Hematopoietic multipotent progenitor cell treated with erythropoietin and hydrocortisone succinate and interleukin-3 and kit ligand, for 17 days (in vitro differentiated cells): ENCODE measurements around the gene SHROOM2.

Experiments used
- DNase-seq: peaks from one replicate; pipeline ENCODE4 v3.0.0-alpha.2; 2015; ENCODE audit warnings: low spot score

The SHROOM2 gene

DNA sequence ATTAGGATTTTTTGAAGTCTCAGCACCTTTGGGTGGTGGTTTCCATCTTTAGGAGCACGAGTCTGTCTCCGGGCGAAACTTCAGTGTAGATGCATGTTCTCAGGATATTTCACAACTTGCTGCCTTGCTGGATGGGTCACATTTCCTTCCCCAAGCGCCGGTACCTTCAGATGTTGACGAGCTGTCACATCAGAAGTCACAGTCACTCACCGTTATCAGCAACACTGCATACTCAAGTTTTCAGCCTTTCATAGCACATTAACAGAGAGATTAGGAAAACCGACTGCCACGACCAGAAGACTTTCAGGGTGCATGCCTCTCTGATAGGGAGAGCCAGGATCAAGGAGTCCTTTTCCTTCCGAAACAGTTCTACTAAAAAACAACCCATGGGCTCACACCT is 77.8 kb downstream of the SHROOM2 start:
- peak; percentile 5 for DNase-seq

DNA sequence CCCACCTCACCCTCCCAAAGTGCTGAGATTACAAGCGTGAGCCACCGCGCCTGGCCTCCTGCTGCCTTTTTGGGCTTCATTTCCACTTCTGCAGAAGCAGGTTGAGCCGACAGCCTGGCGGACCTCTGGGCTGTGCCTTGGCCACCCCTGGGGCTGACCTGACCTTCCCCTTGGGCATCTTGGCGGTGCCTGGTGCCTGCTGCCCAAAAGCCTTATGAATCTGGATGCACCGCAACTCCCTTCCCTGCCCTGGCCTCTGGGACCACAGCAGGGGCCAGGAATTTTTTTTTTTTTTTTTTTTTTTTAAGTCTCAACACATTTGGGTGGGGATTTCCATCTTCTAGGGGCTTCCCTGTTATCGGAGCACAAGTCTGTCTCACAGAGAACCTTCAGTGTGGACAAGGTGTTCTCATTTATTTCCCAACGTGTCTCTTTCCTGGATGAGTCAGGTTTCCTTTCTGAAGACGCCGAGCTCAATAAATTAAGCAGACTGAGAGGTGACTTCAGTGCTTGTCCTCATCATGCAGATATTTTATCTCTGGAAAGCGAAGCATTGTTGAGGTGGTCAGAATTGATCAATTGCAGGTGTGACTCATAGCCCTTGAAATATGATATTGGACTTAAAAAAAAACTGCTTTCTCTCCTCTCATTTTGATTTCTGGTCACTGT is 79.7 kb downstream of the SHROOM2 start:
- DNase-seq = no peak

DNA sequence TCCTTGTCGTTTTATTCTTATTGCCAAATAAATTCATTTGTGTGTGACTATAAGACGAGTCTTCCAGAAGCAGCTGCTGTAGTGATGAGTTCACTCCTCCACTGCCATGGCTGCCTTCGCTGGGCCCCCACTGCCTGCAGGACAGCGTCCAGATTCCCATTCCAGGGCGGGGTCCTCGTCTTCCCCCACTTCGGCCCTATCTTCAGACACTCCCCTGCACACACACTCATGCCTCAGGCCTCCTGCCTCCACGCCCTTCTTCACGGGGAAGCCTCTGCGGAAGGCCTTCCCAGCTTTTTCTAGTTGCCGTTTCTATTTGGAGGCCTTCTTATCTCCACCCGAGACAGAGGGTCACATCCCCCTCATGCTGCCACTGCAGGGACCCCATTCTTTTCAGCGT is 80.4 kb downstream of the SHROOM2 start:
- DNase-seq = no peak

DNA sequence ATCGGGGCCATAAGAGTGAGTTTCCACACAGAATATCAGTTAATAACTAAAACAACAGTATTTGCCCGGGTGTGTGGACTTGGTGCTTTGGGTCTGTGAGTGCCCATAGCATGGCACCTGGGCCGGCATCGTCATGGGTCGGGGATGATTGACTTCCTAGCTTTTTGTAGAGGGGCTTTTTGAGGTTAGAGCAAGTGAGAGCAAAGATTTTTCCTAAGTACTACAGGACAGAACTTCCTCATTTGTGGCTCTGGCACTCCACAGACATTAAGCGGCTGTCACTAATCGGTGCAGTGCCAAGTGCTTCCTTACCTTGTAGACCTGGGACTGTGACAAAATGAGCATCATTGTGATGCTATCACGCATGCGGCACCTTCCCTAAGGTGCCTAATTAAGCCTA is 81.0 kb downstream of the SHROOM2 start:
- no peak for DNase-seq

DNA sequence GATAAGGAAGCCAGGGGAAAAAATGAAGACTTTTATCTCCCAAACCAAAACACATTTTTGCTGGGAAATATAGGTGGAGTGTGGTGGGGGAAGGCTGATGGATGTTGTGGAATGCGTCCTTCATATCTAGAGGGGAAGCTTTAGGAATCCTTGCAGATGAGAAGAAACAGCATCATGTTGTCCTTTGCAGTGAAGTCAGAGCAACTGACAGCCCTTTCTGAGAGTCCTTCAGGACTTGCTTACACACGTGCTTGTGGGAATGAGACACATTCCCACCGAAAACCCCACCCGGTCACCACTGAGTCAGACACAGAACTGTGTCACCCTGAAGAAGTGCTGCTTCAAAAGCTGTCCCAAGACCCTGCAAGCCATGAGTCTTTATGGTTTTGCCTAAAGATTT is 81.5 kb downstream of the SHROOM2 start:
- no peak for DNase-seq

DNA sequence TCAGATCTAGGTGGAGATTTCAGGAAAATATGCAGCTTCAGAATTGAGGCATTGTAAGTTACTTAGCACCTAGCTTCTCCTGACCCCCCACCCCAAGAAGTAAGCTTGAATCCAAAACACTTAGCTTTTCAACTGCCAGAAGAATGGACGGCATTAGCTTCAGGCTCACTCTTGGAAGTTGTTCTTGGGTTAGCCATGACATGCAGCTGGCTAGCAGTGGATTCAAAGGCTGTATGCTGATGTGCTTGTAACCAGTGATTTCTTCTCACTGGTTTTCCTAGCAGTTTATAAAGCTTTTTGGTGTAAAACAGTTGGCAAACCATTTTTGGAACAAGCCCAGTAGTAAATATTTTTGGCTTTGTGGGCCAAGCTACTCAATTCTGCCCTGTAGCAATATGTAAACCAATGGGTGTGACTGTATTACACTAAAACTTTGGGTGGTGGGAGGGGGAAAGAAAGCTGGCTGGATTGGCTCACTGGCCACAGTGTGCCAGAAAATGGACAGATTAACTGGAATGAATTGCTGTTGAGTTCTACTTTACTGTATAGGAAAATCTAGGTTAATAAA is 85.6 kb downstream of the SHROOM2 start:
- DNase-seq = no peak

DNA sequence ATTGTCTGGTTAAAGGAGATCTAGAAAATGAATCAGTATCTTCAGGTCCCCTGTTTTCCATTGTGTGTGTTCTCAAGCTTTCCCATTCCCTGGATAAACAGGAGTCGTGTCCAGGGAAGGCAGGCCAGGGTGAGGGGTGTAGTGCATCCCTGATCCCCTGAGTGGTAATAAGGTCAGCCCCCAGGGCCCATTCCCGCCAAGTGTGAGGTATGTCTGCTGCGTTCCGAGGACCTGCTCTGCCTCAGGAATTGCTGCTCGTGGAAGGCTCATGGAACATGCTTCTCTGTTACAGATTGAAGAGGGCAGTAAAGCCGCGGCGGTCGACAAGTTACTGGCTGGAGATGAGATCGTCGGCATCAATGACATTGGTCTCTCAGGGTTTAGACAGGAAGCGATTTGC is 87.1 kb downstream of the SHROOM2 start:
- no peak for DNase-seq

DNA sequence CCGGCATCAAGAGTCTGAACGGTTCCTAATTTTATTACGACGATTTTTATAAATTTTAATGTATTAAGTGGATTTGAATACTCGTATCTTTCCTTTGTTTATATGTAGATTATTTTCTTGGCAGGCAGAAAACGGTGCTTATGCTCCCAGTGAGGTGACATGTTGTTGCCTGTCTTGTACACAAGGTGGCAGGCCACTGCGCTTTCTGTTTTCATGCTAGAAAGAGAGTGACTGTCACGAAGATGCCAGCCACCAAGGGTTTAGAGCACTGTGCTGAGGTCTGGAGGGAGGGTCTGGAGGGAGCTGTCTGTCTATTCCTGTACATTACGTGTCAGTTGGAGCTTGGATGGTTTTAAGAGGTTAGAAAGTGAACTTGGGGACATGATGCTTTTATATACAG is 87.7 kb downstream of the SHROOM2 start:
- DNase-seq = peak; percentile 30

DNA sequence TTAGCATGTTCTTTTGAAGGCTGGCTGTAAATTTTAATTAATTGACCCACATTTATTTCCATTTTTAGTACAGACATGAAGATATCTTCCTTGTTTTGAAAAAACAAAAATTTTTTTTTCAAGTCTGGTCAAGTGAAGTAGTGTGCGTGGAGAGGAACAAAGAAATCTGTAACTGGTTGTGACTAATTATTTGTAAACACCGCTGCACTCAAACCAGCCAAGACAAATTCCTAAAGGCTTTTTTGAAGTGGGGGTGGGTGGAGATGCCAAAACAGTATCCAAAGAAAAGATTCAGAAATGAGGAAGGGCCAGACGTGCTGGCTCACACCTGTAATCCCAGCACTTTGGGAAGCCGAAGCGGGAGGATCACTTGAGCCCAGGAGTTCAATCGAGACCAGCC is 88.3 kb downstream of the SHROOM2 start:
- DNase-seq = no peak

DNA sequence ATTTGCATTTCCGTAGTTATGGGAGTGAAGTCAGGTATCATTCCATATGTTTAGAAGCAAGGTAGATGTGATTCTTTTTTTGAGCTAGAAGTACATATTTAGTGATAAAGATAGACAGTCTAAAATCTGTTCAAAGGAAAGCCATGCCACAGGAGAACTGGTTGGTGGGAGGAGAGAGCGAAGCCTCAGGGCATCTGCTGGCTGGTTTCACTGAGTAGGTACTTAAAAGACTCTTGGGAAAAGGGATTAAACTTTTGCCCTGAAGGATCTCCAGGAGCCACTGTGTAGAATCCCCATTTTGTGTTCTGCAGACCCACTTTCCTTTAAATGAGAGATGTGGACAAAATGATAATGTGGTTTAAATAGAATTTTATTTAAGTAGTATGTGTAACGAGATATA is 89.6 kb downstream of the SHROOM2 start:
- DNase-seq = no peak

DNA sequence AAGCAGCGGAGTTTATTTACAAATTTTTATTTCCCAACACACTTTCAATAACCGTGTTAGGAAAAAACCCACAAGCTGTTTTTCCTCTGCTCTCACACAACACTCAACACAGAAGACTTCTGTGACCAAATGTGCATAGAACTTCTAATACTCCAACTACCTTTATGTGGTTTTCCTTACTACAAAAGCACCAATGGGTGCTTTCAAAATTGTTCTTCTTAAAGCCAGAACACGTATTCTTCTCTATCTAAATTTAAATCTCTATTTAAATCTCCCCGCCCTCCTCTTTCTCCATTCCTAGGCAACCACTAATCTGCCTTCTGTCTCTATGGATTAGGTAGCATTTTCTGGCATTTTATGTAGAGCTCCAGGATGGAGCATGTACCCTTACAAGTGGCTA is 90.0 kb downstream of the SHROOM2 start:
- DNase-seq = no peak

DNA sequence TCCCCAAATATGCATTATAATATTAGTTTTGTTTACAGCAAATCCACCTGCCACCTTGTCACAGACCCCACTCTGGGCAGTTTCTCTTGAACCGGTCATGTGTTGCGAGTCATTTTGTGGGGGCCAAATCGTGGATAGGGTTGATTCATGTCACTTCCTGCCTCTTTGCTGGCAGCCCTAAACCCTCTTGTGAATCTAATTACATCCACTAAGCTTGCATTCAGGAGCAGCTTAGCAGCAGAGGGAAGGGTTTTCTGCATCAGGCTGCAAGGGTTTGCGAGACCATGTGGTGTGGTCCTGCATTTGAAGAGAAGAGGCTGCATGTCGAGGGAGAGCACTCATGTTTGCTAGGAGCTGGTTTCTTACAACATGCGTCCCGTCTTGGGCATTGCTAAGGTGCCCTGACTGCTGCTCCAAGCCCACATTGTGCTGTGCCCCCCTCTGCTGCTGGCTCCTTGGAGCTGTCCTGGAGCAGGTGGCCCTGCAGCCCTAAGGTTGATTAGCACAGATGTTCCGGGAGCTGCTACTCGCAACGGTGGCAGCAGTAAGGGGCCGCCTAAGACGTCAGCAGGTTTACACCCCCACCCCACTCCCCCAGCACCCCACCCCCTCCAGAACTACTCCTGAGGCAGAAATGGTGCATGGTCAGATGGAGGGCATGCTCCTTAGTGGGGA is 92.1 kb downstream of the SHROOM2 start:
- no peak for DNase-seq

DNA sequence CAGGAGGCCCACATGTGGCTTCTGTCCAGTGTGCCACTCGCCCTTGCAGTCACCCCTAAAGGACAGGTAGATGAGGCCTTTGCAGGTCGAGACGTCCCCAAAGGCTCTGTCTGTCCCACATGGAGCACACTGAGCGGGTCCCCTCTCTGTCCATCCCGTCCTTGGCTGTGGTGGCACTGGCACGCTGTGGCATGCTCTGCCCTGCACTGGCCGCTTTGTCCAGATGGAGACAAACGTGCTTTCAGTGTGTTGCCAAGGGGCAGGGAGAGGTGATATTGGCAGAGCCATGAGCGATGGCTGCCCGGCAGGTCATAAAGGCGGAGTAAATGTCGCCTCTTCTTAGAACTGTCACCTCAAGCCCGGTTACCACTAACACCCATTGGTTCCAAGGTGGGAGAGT is 94.0 kb downstream of the SHROOM2 start:
- DNase-seq = no peak

DNA sequence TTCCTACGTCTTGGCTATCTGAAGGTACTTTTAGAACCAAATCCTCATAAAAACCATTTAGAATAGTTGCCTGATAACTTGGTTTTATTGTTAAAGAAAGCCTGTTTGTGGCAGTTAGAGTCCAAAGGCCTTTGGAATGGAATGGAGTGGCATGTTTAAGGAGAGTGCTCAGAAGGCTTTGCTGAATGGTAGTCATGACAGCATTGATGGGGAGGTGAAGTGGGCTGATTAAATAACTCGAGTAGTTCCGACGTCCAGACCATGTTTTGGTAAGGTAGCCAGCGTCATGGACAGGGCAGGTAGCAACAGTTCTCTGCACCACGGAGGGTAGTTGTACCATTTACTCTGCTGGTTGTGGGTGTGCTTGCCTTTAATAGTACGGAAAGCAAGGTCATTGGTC is 94.6 kb downstream of the SHROOM2 start:
- DNase-seq = no peak

DNA sequence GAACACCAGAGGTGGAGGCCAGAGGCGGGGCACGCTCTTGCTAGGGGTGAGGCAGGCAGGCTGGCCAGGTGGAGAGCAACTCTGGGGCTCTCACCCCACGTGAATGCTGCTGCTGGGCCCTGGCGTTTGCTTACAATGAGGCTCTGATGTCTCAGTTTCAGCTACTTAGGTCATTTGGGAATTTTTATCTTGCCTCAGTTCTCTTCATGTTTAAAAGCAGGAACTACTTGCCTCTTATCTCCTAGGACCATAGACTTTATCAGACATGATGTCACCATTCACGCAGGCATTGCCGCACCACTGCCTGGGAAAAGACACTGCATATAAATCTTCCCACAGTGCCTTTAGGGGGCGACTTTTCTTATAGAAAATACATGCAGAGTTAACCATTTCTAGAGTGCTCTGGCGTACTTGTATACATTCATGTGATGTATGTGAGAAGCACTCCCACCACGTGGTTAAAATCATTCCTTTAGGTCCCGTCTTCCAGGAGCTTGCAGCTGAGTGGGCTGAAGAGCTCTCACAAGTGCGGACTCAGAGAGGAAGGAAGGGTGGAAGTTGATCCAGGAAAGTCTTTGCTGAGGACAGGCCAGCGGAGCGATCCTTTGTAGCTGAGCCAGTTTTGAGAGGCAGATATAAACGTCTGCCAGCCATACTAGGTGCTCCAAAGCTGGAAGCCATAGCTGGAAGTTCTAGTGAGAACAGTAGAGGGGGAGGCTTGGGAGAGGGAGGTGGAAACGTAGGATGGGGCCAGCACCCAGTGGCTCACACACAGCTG is 96.6 kb downstream of the SHROOM2 start:
- peak; percentile 4 for DNase-seq

DNA sequence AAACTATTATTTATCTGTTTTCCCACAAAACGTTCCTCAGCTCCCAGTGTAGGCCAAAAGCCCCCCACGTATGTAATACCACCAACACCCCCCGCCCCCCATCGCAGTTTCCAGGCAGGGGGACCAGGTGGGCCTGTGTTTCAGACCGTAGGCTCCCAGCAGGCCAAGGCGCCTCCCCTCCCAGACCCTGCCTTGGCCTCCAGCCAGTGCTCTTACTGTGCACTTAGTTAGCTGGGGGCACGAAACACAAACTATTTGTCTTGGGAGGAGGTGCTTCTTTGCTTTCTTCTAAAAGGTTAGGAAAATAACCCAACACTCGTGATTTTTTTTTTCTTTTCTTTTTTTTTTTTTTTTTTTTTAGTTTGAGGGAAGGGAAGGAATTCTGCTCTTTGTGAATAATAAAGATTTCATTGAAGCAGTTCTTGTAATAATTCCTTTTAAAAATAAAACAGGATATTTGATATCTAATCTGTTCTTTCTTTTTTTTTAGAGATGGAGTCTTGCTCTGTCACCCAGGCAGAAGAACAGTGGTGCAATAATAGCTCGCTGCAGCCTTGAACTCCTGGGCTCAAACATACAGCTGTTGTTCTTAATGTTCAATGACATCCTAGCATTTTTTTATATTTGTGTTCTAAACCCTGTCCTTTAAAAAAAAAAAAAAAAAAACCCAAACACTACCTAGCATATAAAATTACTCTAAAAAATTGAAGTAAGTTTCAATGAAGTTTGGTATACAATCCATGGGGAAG is 98.0 kb downstream of the SHROOM2 start:
- DNase-seq = no peak

DNA sequence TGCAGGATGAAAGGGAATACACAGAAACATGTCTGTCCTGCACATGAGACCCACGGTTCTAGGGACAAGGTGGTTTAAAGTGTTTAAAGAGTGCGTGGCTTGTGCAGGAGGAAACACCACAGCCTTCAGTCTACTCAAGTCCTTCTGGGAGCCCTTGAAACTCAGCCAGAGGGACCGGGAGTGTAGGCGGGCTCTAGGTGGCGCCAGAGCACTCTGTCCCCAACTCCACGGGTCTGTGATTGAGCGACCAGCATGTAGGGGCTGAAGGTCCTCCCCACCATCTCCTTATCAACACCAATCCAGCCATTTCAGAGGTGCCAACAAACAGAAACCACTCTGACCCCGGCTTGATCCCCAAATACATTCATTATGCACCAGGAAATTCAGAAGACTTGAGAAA is 98.9 kb downstream of the SHROOM2 start:
- peak; percentile 29 for DNase-seq

DNA sequence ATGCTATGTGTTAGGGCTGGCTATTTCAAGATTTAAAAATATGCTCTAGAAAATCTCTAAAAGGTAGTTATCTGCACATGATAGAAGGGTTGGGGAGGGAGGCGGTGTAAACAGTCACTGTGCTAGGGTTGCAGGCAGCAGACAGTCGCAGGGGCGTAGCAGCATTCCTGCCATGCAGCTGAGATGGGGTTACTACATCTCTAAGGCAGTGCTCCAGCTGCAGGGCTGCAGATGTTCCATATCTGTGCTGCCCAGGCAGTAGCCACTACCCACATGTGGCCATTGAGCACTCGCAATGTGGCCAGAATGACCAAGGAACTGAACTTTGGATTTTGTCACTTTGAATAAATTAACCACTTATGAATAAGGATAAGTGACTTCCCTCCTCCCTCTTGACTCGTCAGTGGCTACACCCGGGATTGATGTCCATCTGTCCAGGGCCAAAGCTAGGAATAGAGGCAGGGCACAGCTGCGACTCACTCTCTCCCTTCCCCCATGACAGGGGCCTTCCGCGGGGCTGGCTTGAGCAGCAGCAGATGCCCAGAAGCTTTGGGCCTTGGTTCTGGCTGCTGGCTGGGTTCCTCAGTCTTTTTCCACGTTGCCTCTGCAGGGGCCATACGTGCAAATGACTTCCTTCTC is 101.5 kb downstream of the SHROOM2 start:
- no peak for DNase-seq

DNA sequence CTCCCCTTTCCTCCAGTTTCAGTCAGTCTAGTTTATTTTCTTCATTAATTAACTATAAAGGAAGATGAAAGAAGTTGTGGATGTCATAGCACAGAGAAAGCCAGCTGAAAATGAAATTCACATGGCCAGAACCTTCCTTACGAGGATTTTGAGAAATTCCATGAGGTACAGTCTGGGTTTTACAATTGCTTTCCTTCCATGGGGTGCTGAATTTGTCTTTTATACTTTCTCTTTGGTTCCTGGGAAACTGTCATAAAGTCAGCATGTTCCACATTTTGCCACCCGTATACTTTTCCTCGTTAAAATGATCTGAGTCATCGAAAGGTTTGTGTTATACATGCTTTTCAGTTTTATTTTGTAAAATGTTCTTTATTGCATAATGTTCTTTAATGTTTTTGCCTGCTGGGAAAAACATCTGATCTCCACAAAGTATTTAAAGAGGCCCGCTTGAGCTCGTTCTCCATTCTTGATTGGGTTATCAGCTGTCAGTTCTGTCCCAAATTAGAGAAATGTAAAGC is 102.8 kb downstream of the SHROOM2 start:
- no peak for DNase-seq

DNA sequence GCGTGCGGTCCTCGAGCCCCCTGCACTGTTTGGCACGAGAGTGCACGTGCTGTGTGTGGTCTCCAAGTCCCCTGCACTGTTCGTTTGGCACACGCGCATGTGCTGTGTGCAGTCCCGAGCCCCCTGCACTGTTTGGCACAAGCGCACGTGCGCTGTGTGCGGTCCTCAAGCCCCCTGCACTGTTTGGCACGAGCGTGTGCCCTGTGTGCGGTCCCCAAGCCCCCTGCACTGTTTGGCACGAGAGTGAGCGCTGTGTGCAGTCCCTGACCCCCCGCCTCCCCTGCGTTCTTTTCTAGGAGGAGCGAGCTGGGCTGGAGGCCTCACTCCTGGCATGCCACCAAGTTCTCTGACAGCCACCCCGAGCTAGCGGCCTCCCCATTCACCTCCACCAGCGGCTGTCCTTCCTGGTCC is 104.5 kb downstream of the SHROOM2 start:
- DNase-seq = no peak

DNA sequence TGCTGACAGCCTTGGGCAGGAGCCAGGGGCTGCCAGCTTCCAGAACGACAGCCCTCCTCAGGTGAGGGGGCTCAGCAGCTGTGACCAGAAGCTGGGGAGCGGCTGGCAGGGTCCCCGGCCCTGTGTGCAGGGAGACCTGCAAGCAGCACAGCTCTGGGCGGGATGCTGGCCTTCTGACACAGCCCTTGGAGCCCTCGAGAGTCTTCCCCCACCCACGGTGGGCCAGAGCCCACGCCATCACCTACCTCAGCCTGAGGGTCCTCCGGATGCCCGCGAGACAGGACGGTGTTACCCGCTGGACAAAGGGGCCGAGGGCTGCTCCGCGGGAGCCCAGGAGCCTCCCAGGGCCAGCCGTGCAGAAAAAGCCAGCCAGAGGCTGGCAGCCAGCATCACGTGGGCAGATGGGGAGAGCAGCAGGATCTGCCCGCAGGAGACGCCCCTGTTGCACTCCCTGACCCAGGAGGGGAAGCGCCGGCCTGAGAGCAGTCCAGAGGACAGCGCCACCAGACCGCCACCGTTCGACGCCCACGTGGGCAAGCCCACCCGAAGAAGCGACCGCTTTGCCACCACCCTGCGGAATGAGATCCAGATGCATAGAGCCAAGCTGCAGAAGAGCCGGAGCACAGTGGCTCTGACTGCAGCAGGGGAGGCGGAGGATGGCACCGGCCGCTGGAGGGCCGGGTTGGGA is 109.1 kb downstream of the SHROOM2 start:
- DNase-seq = no peak
